ENCODE results near the gene SLC38A9.
"Not testable (repeated sequence)": the region's sequence is repeated elsewhere in the genome, so short reads cannot be mapped to it uniquely, and the experiment has no call there.

The SLC38A9 gene

DNA sequence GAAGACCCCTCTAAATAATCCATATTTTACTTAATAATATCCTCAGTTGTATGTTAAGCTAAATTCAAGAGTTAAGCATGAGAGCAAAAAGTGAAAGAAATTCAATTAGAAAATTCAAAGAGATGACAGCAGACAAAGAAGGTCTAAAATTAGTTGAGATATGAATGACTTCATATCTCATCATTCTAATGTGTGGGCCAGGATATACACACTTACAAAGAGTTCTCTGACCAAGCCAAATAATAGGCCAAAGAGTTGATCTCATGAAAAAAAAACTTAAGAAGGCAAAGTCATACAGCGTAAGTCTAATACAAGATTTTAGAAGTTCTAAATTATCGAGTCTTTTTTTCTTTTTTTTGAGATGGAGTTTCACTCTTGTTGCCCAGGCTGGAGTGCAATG, 89.7 kb downstream of the SLC38A9 start:
- Mint-ChIP-seq H3K4me3 (no peak overlapping the region), H3K36me3 (peaks cover 5% of the 10 kb centered on the region), H3K27me3 (no peaks in the 10 kb centered on the region), H3K4me1 (ENCODE audit: low read depth) (no peaks in the 10 kb centered on the region), H3K9me3 (ENCODE audit: low read depth) (no peaks in the 10 kb centered on the region), H3K27ac (no peak overlapping the region)

- Mint-ChIP-seq H3K4me3 (no peak overlapping the region), H3K4me1 (ENCODE audit: low read depth) (no peaks in the 10 kb centered on the region), H3K27ac (no peak overlapping the region), H3K36me3 (peaks cover 5% of the 10 kb centered on the region), H3K27me3 (no peaks in the 10 kb centered on the region), H3K9me3 (ENCODE audit: low read depth) (no peaks in the 10 kb centered on the region)
Observed at GRCh38 chr5:55621229-55621628, 90.9 kb downstream of the SLC38A9 start.

GRCh38 chr5:55620766-55621160, 91.4 kb downstream of the SLC38A9 start:
- H3K27me3 Mint-ChIP-seq, result no peaks in the 10 kb centered on the region
- no peaks in the 10 kb centered on the region for H3K4me1 Mint-ChIP-seq (ENCODE audit: low read depth)
- no peaks in the 10 kb centered on the region for H3K9me3 Mint-ChIP-seq (ENCODE audit: low read depth)
- H3K27ac Mint-ChIP-seq, result no peak overlapping the region
- H3K4me3 Mint-ChIP-seq, result no peak overlapping the region
- H3K36me3 Mint-ChIP-seq, result peaks cover 2% of the 10 kb centered on the region

- Mint-ChIP-seq H3K36me3 (no peaks in the 10 kb centered on the region), H3K4me1 (ENCODE audit: low read depth) (no peaks in the 10 kb centered on the region)
Observed at GRCh38 chr5:55620009-55620765, 91.9 kb downstream of the SLC38A9 start.

DNA sequence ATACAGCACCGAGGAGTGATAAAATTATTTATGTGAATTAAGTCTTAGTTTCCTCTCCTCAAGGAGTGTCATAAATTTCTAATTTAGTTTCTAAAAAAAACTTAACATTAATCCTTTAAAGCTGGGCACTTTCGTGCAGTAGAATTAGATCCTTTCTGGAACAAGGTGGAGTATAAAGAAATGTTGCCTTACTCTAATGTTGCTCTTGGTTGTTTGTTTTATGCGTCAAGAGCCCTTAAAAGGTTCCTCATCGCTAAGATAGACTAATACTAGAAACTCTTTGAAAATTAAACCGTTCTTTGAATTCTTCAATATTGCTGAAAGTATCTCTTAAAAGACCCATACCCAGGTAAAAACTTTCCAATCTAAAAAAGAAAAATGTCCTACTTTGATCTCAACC, 93.8 kb downstream of the SLC38A9 start:
- Mint-ChIP-seq H3K36me3 (no peaks in the 10 kb centered on the region), H3K27ac (no peak overlapping the region), H3K4me3 (no peak overlapping the region), H3K4me1 (ENCODE audit: low read depth) (no peaks in the 10 kb centered on the region), H3K27me3 (no peaks in the 10 kb centered on the region), H3K9me3 (ENCODE audit: low read depth) (no peaks in the 10 kb centered on the region)

More at GRCh38 chr5:55620009-55620765, 91.9 kb downstream of the SLC38A9 start:
- Mint-ChIP-seq H3K4me3 (no peak overlapping the region), H3K27me3 (no peaks in the 10 kb centered on the region), H3K9me3 (ENCODE audit: low read depth) (no peaks in the 10 kb centered on the region), H3K27ac (no peak overlapping the region)

DNA sequence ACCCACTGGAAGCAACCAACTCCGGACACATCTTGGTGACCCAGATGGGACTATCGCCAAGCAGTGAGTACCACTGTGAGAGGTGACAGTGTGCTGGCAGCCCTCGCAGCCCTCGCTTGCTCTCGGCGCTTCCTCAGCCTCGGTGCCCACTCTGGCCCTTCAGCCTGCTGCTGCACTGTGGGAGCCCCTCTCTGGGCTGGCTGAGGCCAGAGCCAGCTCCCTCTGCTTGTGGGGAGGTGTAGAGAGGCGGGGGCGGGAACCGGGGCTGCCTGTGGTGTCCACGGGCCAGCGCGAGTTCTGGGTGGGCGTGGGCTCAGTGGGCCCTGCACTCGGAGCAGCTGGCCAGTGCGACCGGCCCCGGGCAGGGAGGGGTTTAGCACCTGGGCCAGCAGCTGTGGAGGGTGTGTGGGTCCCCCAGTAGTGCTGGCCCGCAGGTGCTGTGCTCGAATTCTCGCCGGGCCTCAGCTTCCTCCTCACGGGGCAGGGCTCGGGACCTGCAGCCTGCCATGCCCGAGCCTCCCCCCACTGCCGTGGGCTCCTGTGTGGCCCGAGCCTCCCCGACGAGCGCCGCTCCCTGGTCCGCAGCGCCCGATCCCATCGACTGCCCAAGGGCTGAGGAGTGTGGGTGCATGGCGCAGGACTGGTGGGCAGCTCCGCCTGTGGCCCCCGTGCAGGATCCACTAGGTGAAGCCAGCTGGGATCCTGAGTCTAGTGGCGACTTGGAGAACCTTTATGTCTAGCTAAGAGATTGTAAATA, 98.8 kb downstream of the SLC38A9 start:
- H3K27me3 Mint-ChIP-seq, result no peaks in the 10 kb centered on the region
- no peak overlapping the region for H3K27ac Mint-ChIP-seq
- H3K4me3 Mint-ChIP-seq, result no peak overlapping the region
- H3K4me1 Mint-ChIP-seq (ENCODE audit: low read depth), result no peaks in the 10 kb centered on the region
- H3K9me3 Mint-ChIP-seq (ENCODE audit: low read depth), result no peaks in the 10 kb centered on the region
- no peaks in the 10 kb centered on the region for H3K36me3 Mint-ChIP-seq

GRCh38 chr5:55610542-55610941, 101.6 kb downstream of the SLC38A9 start:
- Mint-ChIP-seq H3K36me3 (no peaks in the 10 kb centered on the region), H3K4me3 (no peak overlapping the region), H3K4me1 (ENCODE audit: low read depth) (no peaks in the 10 kb centered on the region), H3K27ac (no peak overlapping the region), H3K9me3 (ENCODE audit: low read depth) (no peaks in the 10 kb centered on the region), H3K27me3 (no peaks in the 10 kb centered on the region)

DNA sequence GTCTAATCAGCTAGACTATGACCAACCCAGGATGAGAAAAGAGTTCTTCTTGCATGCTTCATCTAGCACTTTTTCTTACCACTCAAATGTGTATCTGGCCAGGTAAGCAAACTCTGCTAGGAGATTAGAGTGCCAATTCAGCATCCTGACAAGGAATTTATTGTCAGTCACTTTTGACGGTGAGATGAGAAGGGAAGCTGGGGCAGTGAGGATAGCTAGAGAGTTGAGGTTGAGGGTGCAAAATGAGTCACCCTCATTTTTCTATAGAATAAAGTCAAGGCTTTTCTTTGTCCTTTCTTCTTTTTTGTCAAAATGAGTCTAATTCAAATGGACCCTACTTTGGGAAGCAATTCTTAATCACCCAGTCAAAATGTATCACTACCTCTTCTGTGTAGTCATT, 102.7 kb downstream of the SLC38A9 start:
- Mint-ChIP-seq H3K4me1 (ENCODE audit: low read depth) (no peaks in the 10 kb centered on the region), H3K4me3 (no peak overlapping the region), H3K27me3 (no peaks in the 10 kb centered on the region), H3K9me3 (ENCODE audit: low read depth) (no peaks in the 10 kb centered on the region), H3K27ac (no peak overlapping the region), H3K36me3 (no peaks in the 10 kb centered on the region)

GRCh38 chr5:55608595-55609349, 103.4 kb downstream of the SLC38A9 start:
- Mint-ChIP-seq H3K4me3 (no peak overlapping the region), H3K27ac (no peak overlapping the region), H3K36me3 (no peaks in the 10 kb centered on the region), H3K9me3 (ENCODE audit: low read depth) (no peaks in the 10 kb centered on the region), H3K4me1 (ENCODE audit: low read depth) (no peaks in the 10 kb centered on the region), H3K27me3 (no peaks in the 10 kb centered on the region)

DNA sequence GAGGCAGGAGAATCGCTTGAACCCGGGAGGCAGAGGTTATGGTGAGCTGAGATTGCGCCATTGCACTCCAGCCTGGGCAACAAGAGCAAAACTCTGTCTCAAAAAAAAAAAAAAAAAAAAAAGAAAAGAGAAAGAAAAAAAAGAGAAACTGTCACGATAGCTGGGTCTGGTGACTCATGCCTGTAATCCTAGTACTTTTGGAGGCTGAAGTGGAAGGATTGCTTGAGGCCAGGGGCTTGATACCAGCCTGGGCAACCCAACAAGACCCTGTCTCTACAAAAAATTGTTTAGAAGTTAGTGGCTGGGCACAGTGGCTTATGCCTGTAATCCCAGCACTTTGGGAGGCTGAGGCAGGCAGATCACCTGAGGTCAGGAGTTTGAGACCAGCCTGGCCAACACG, 104.8 kb downstream of the SLC38A9 start:
- H3K4me1 Mint-ChIP-seq (ENCODE audit: low read depth); H3K4me3 Mint-ChIP-seq; H3K36me3 Mint-ChIP-seq; H3K27ac Mint-ChIP-seq; H3K9me3 Mint-ChIP-seq (ENCODE audit: low read depth); H3K27me3 Mint-ChIP-seq: not testable (repeated sequence)

DNA sequence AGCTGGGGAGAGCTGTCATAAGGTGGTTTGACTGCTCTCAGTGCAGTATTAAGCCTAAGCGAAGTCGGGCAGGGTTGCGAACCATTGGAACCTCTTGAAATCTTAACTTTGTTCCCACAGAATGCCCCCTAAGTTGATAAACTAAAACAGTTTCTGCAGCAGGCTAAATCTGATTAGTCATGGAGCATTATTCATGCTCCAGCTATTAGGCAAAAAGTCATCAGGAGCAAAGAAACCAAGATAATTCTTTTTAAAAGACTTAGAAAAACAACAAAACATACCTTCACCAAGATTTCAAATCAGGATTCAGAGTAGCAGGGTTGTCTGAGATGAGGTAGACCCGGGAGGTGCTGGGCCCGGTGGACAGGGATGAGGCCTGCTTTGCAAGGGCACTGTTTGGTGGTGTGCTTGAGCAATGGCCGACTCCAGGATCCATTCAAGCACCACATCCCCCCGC, 107.5 kb downstream of the SLC38A9 start:
- Mint-ChIP-seq H3K4me1 (ENCODE audit: low read depth) (peaks cover 27% of the 10 kb centered on the region), H3K36me3 (no peaks in the 10 kb centered on the region), H3K9me3 (ENCODE audit: low read depth) (no peaks in the 10 kb centered on the region), H3K4me3 (no peak overlapping the region), H3K27me3 (no peaks in the 10 kb centered on the region), H3K27ac (no peak overlapping the region)

GRCh38 chr5:55603922-55604321, 108.2 kb downstream of the SLC38A9 start:
- Mint-ChIP-seq H3K9me3 (ENCODE audit: low read depth) (no peaks in the 10 kb centered on the region), H3K4me1 (ENCODE audit: low read depth) (peaks cover 27% of the 10 kb centered on the region), H3K36me3 (no peaks in the 10 kb centered on the region), H3K27ac (no peak overlapping the region), H3K4me3 (no peak overlapping the region), H3K27me3 (no peaks in the 10 kb centered on the region)

GRCh38 chr5:55601628-55602027, 110.5 kb downstream of the SLC38A9 start:
- H3K27me3 Mint-ChIP-seq, result no peaks in the 10 kb centered on the region
- H3K4me1 Mint-ChIP-seq (ENCODE audit: low read depth), result peaks cover 27% of the 10 kb centered on the region
- no peak overlapping the region for H3K27ac Mint-ChIP-seq
- H3K9me3 Mint-ChIP-seq (ENCODE audit: low read depth), result no peaks in the 10 kb centered on the region
- no peak overlapping the region for H3K4me3 Mint-ChIP-seq
- no peaks in the 10 kb centered on the region for H3K36me3 Mint-ChIP-seq

GRCh38 chr5:55601204-55601618, 110.9 kb downstream of the SLC38A9 start:
- H3K27ac Mint-ChIP-seq, result peak overlapping the region; percentile 55
- H3K9me3 Mint-ChIP-seq (ENCODE audit: low read depth), result no peaks in the 10 kb centered on the region
- H3K4me3 Mint-ChIP-seq, result peak overlapping the region; percentile 61
- H3K4me1 Mint-ChIP-seq (ENCODE audit: low read depth), result peaks cover 27% of the 10 kb centered on the region
- no peaks in the 10 kb centered on the region for H3K36me3 Mint-ChIP-seq
- H3K27me3 Mint-ChIP-seq, result no peaks in the 10 kb centered on the region
